Thyroid gland (tissue), 4 donors: ENCODE results near the gene WDR54. TPM values are rescaled to one million over a fixed set of nuclear protein-coding genes. Genes with fewer than 3 reads are reported as not detected.

Source experiments
- DNase-seq, 2 donors: peaks; one replicate each; pipeline ENCODE4 v3.0.0-alpha.2; 2019
- H3K27ac ChIP-seq, 3 donors: fragments of 200-600 bp; sonication (generic); 1 replicate in 2 of 3; 2 replicates in 1 of 3; pipeline ENCODE4 v1.5.1; 2016 to 2019; ENCODE audit warnings: mild to moderate bottlenecking in 1 of 3, moderate library complexity in 1 of 3
- H3K27me3 ChIP-seq: fragments of 200-600 bp; sonication (generic); one replicate; pipeline ENCODE4 v1.5.1; 2019
- H3K36me3 ChIP-seq, 2 donors: fragments of 200-600 bp; sonication (generic); one replicate each; pipeline ENCODE4 v1.5.1; 2016 to 2019
- H3K4me1 ChIP-seq, 2 donors: fragments of 200-600 bp; sonication (generic); one replicate each; pipeline ENCODE4 v1.5.1; 2017 to 2019
- H3K4me3 ChIP-seq, 3 donors: fragments of 200-600 bp; sonication (generic); replicated peaks in 1 of 3; 1 replicate in 2 of 3; 2 replicates in 1 of 3; pipeline ENCODE4 v1.5.1; 2016; ENCODE audit warnings: mild to moderate bottlenecking in 1 of 3
- H3K9me3 ChIP-seq: fragments of 200-600 bp; sonication (generic); one replicate; pipeline ENCODE4 v1.5.1; 2017
- CTCF ChIP-seq, 6 experiments: fragments of 200-600 bp in 3 of 6; fragments of 450-650 bp in 3 of 6; sonication (generic) in 3 of 6; IDR thresholded peaks; one replicate each; pipeline ENCODE4 v1.5.1; 2016 to 2019; ENCODE audit warnings: antibody characterized with exemption in 6 of 6, mild to moderate bottlenecking in 2 of 6, inconsistent platforms in 1 of 6, moderate library complexity in 1 of 6
- POLR2A ChIP-seq, 2 donors: fragments of 450-650 bp; IDR thresholded peaks; one replicate each; pipeline ENCODE4 v1.6.1; 2017; ENCODE audit warnings: antibody characterized with exemption in 2 of 2, mild to moderate bottlenecking in 2 of 2, moderate library complexity in 1 of 2
- WGBS, 2 donors: methylation state at CpG; one replicate each; pipeline ENCODE4 v1.1.5; 2017; 5-methylcytosine and 5-hydroxymethylcytosine counted together
- intact Hi-C: fragments of 100-400 bp; cut with DNase I; formaldehyde crosslinking; loops from one replicate; pipeline ENCODE4 v1.15.1; 2023
- total RNA-seq, 4 donors: library from RNA; depleted of rRNA; stranded (reverse); fragments of >200 nt; gene quantifications; one replicate each; pipeline ENCODE4 v1.2.3, GENCODE V29; 2016

The WDR54 gene
- total RNA-seq, 4 donors from 2014 or later: 6.5 to 19.3 (median 13.6) TPM

GRCh38 chr2:74413001-74413698, 8.4 kb upstream of the WDR54 start:
- 74 to 88% methylated on average over 8 of the region's 8 CpGs for WGBS, 2 donors
- Histone ChIP-seq H3K36me3 (no peaks in the 10 kb centered on the region), H3K9me3 (no peaks in the 10 kb centered on the region), H3K4me3 (no peak overlapping the region), H3K27me3 (no peaks in the 10 kb centered on the region), H3K4me1 (peaks cover 17 to 20% of the 10 kb centered on the region in 2 donors), H3K27ac (no peak overlapping the region)
- no peak for DNase-seq
- intact Hi-C loops: no loop called here
- TF ChIP-seq CTCF (IDR thresholded peaks at IDR 0.05): no peak
- TF ChIP-seq POLR2A (IDR thresholded peaks at IDR 0.05): no peak

DNA sequence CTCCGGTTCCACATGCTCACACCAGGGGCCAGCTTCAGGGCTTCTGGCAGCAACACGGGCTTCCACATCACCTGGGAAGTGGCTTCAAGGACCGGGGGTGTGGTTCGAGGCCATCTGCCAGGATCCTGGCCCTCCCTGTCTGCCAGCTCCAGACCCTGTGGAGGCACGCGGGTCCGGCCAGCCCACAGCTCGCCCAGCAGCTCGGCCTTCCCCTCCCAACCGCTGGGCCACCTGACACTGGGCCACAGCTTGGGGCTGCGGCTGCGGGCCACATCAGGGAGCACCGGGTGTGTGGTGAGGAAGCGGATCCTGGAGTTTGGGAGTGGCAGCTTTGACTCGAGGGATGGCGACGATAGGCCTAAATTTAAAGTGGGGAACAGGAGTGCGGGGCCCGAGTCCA, 7.1 kb upstream of the WDR54 start:
- DNase-seq: peak; percentile 20 to 48
- intact Hi-C loops: no loop called here
- Histone ChIP-seq H3K9me3 (no peaks in the 10 kb centered on the region), H3K27me3 (no peaks in the 10 kb centered on the region), H3K27ac (no peak overlapping the region), H3K4me3 (peak overlapping the region in 1 of 3 donors; percentile 39), H3K36me3 (no peaks in the 10 kb centered on the region), H3K4me1 (peaks cover 17 to 20% of the 10 kb centered on the region in 2 donors)
- no peak for TF ChIP-seq CTCF (IDR thresholded peaks at IDR 0.05)
- no peak for TF ChIP-seq POLR2A (IDR thresholded peaks at IDR 0.05)
- 45 to 48% methylated on average over 12 to 16 of the region's 19 CpGs for WGBS, 2 donors

DNA sequence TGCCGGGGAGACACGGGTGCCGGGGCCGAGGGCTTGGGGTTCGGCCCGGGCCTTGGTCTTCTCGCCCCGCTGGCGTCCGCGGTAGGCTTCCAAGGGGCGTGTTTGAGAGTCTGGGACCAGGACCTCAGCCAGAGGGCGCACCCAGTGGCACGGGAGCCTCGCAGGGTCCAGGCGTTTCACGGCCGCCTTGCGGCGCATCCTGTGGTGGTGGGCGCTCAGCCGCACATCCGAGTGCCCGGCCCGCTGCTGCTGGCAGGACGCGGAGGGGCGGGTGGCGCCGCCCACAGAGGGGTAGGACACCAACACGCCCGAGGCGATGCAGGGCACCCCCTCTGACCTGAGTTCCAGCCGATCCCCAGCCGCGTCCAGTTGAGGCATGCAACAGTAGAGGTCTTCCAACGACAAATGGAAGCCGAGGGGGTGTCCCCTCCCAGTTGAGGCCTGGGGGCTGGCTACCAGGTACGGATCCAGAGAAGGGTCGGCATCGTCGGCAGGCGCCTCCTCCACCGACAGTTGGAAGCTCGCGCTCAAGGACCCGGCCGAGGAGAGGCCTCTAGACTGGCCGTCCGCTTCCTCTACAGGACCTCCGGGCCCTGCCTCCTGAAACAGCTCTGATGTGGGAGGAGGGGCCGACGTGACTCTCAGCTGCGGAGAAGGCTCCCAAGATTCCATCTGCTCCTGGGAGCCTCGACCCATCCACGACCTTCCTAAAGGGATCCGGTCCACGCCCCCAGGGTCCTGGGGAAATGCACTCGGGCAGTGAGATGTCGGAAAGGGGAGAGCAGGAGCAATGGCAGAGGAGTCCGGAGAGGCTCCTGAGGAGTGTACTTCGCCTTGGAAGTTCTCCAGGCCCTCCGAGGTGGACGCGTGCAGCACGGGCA, 6.4 kb upstream of the WDR54 start:
- peak overlapping the region; percentile 1 to 39 (median 29) for H3K4me3 ChIP-seq
- peak in 5 of 6 experiments; percentile 16 to 39 (median 29) for TF ChIP-seq CTCF (IDR thresholded peaks at IDR 0.05)
- no peak for TF ChIP-seq POLR2A (IDR thresholded peaks at IDR 0.05)
- peaks cover 17 to 20% of the 10 kb centered on the region in 2 donors for H3K4me1 ChIP-seq
- no peak overlapping the region for H3K27ac ChIP-seq
- 7 to 26% methylated on average over 12 to 28 of the region's 66 CpGs for WGBS, 2 donors
- H3K36me3 ChIP-seq: no peaks in the 10 kb centered on the region
- intact Hi-C loops: no loop called here
- peak; percentile 49 to 55 for DNase-seq
- H3K27me3 ChIP-seq: no peaks in the 10 kb centered on the region
- no peaks in the 10 kb centered on the region for H3K9me3 ChIP-seq

GRCh38 chr2:74415762-74416395, 5.7 kb upstream of the WDR54 start:
- intact Hi-C loops: no loop called here
- Histone ChIP-seq H3K27ac (no peak overlapping the region), H3K4me1 (peaks cover 18 to 22% of the 10 kb centered on the region in 2 donors), H3K9me3 (no peaks in the 10 kb centered on the region), H3K4me3 (peak overlapping the region in 2 of 3 donors; percentile 29 to 39), H3K27me3 (no peaks in the 10 kb centered on the region), H3K36me3 (no peaks in the 10 kb centered on the region)
- TF ChIP-seq POLR2A (IDR thresholded peaks at IDR 0.05) (no peak), CTCF (IDR thresholded peaks at IDR 0.05) (no peak)
- 33 to 51% methylated on average over 29 to 33 of the region's 35 CpGs for WGBS, 2 donors
- peak; percentile 53 to 69 for DNase-seq
